ENCODE results near the gene ZHX3. TPM values are rescaled to one million over a fixed set of nuclear protein-coding genes. Genes with fewer than 3 reads are reported as not detected.

The ZHX3 gene
- total and polyA plus RNA-seq, 9 of the 15 experiments (the other 6 are each of a cell fraction or from before 2014, with no cell fraction given) = 0.80 to 14.6 (median 4.9) TPM

DNA sequence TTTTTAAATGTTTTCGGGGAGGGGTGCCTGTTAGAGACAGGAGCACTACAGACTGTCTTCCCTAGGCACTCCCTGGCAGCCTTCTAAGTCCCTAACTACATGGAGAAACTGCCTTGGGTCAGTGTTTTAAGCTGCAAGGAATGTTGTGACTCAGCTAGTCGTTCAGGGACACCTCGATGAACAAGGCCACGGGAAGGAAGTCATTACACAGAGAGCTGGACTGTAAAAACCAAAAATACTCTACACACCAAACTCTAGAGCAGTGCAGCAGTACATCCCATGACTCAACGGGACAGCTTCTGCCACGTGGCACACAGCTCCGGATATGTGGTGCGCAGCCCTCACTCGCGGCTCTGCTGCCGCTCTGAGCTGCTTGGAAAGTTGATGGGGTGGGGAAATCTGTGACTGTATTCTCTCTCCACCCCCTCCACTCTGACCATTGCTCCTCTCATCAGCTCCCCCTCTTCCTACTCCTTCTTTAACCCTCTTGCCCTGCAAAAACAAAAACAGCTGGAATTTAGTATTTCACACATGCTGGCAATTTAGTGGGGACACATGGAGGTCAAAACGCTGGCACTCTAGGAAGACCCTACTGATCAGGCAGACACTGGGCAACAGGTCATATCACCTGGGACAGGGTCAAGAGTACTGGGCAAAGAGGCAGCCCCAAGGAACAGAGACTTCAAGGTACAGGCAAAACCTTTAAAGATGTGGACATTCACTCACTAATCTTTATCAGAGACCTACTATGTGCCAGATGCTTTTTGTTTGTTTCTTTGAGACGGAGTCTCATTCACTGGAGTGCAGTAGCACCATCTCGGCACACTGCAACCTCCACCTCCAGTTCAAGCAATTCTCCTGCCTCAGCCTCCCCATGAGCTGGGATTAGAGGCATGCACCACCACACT is 12.2 kb upstream of the ZHX3 start (continued):
- TF ChIP-seq, protein P1, sequence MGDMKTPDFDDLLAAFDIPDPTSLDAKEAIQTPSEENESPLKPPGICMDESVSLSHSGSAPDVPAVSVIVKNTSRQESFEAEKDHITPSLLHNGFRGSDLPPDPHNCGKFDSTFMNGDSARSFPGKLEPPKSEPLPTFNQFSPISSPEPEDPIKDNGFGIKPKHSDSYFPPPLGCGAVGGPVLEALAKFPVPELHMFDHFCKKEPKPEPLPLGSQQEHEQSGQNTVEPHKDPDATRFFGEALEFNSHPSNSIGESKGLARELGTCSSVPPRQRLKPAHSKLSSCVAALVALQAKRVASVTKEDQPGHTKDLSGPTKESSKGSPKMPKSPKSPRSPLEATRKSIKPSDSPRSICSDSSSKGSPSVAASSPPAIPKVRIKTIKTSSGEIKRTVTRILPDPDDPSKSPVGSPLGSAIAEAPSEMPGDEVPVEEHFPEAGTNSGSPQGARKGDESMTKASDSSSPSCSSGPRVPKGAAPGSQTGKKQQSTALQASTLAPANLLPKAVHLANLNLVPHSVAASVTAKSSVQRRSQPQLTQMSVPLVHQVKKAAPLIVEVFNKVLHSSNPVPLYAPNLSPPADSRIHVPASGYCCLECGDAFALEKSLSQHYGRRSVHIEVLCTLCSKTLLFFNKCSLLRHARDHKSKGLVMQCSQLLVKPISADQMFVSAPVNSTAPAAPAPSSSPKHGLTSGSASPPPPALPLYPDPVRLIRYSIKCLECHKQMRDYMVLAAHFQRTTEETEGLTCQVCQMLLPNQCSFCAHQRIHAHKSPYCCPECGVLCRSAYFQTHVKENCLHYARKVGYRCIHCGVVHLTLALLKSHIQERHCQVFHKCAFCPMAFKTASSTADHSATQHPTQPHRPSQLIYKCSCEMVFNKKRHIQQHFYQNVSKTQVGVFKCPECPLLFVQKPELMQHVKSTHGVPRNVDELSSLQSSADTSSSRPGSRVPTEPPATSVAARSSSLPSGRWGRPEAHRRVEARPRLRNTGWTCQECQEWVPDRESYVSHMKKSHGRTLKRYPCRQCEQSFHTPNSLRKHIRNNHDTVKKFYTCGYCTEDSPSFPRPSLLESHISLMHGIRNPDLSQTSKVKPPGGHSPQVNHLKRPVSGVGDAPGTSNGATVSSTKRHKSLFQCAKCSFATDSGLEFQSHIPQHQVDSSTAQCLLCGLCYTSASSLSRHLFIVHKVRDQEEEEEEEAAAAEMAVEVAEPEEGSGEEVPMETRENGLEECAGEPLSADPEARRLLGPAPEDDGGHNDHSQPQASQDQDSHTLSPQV (IDR thresholded peaks at IDR 0.05) = peak; percentile 69; the same call in 1 of the 2 replicates
- TF ChIP-seq ZNF197 (CRISPR knock-in tag; IDR thresholded peaks at IDR 0.05; ENCODE audit: low read depth) (no peak), ZNF644 (tag; IDR thresholded peaks at IDR 0.05; ENCODE audit: low read depth) (no peak), ZNF583 (CRISPR knock-in tag; IDR thresholded peaks at IDR 0.05) (no peak), HDAC6 (IDR thresholded peaks at IDR 0.05; ENCODE audit: low read depth, low read length) (no peak), DDX20 (tag; IDR thresholded peaks at IDR 0.05; ENCODE audit: low read depth) (no peak), HDAC3 (IDR thresholded peaks at IDR 0.05; ENCODE audit: borderline replicate concordance, partially characterized antibody) (no peak), THRAP3 (IDR thresholded peaks at IDR 0.05; ENCODE audit: borderline replicate concordance) (no peak), EP400 (IDR thresholded peaks at IDR 0.05) (peak; percentile 46; the same call in 1 of the 2 replicates), NBN (IDR thresholded peaks at IDR 0.05; ENCODE audit: low read depth) (no peak), SIN3B (IDR thresholded peaks at IDR 0.05; ENCODE audit: low read depth) (no peak), POLR3G (IDR thresholded peaks at IDR 0.05; ENCODE audit: extremely low read depth, insufficient read length, insufficient replicate concordance) (no peak), HCFC1 (IDR thresholded peaks at IDR 0.05; ENCODE audit: low read depth, low read length) (no peak), ZNF24 (IDR thresholded peaks at IDR 0.05) (no peak), SNIP1 (IDR thresholded peaks at IDR 0.05; ENCODE audit: low read depth) (no peak), SRSF7 (optimal IDR thresholded peaks at IDR 0.05; ENCODE audit: low read depth, low read length) (no peak), CAMTA2 (CRISPR knock-in tag; conservative IDR thresholded peaks at IDR 0.05) (no peak)
- TF ChIP-seq, protein P2, sequence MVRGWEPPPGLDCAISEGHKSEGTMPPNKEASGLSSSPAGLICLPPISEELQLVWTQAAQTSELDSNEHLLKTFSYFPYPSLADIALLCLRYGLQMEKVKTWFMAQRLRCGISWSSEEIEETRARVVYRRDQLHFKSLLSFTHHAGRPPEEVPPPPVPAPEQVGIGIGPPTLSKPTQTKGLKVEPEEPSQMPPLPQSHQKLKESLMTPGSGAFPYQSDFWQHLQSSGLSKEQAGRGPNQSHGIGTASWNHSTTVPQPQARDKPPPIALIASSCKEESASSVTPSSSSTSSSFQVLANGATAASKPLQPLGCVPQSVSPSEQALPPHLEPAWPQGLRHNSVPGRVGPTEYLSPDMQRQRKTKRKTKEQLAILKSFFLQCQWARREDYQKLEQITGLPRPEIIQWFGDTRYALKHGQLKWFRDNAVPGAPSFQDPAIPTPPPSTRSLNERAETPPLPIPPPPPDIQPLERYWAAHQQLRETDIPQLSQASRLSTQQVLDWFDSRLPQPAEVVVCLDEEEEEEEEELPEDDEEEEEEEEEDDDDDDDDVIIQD (CRISPR knock-in tag; IDR thresholded peaks at IDR 0.05) = no peak
- TF ChIP-seq, protein P3, sequence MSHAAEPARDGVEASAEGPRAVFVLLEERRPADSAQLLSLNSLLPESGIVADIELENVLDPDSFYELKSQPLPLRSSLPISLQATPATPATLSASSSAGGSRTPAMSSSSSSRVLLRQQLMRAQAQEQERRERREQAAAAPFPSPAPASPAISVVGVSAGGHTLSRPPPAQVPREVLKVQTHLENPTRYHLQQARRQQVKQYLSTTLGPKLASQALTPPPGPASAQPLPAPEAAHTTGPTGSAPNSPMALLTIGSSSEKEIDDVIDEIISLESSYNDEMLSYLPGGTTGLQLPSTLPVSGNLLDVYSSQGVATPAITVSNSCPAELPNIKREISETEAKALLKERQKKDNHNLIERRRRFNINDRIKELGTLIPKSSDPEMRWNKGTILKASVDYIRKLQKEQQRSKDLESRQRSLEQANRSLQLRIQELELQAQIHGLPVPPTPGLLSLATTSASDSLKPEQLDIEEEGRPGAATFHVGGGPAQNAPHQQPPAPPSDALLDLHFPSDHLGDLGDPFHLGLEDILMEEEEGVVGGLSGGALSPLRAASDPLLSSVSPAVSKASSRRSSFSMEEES (CRISPR knock-in tag; IDR thresholded peaks at IDR 0.05) = no peak
- TF ChIP-seq, protein P4, sequence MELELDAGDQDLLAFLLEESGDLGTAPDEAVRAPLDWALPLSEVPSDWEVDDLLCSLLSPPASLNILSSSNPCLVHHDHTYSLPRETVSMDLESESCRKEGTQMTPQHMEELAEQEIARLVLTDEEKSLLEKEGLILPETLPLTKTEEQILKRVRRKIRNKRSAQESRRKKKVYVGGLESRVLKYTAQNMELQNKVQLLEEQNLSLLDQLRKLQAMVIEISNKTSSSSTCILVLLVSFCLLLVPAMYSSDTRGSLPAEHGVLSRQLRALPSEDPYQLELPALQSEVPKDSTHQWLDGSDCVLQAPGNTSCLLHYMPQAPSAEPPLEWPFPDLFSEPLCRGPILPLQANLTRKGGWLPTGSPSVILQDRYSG (tag; conservative IDR thresholded peaks at IDR 0.05; ENCODE audit: low read depth) = peak; percentile 68; the same call in 1 of the 2 replicates
